Cerebellar cortex (tissue), 1 donor: ENCODE measurements around the gene GTPBP6.
"Not testable (repeated sequence)": the region's sequence is repeated elsewhere in the genome, so short reads cannot be mapped to it uniquely, and the experiment has no call there.

Source experiments
- DNase-seq: peaks from one replicate; pipeline ENCODE4 v3.0.0-alpha.2; 2015; ENCODE audit warnings: low spot score

GTPBP6 gene

DNA sequence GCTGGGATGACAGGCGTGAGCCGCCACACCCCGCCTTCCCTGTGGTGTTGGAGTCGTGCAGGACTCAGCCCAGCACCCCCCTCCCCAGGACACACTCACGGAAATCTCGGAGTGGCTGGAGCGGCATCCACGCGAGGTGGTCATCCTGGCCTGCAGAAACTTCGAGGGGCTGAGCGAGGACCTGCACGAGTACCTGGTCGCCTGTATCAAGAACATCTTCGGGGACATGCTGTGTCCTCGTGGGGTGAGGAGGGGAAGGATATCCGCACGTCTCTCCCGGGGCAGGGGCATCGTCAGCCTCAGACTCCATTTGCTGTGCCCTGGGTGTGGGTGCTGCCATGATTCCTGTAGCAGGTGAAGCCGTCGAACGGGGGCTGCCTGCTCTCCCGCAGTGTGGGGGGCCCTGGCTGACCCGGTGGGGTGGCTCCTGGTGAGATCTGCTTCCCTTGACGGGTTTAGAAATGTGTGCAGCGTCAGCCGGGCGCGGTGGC lies 27.1 kb downstream of the GTPBP6 start:
- DNase-seq = no peak

DNA sequence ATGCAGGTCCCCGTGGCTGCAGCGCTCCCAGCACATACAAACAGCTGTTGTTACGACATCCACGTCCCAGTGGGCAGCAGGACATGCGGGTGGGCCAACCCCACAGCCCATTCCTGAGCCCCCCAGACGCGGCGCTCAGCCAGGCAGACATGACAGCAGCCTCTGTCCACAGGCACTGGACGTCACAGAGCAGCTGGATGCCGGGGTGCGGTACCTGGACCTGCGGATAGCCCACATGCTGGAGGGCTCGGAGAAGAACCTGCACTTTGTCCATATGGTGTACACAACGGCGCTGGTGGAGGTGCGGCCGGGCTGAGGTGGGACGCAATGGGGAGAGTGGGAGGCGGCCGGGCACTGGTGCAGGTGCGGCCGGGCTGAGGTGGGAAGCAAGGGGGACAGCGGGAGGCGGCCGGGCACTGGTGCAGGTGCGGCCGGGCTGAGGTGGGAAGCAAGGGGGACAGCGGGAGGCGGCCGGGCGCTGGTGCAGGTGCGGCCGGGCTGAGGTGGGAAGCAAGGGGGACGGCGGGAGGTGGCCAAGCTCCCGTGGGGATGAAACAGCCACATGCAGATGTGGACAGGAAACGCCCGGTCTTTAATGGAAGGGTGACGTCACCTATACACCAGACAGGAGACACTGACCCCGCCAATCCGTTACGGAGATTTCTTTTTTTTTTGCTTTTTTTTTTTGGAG lies 28.0 kb downstream of the GTPBP6 start:
- no peak for DNase-seq

DNA sequence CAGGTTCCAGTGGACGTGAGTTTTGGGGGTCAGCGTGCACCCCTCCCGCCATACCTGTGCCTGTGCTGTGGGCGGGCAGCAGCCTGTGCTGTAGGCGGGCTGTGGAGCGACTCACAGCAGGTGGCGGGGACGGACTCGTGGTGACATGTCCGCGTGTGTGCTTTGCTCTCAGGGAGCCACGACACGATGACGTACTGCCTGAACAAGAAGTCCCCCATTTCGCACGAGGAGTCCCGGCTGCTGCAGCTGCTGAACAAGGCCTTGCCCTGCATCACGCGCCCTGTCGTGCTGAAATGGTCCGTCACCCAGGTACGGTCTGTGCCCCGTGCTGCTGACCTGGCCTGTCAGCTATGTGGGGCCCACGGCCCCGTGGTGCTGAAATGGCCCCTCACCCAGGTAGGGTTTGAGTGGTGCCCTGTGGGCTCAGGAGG lies 30.0 kb downstream of the GTPBP6 start:
- no peak for DNase-seq

DNA sequence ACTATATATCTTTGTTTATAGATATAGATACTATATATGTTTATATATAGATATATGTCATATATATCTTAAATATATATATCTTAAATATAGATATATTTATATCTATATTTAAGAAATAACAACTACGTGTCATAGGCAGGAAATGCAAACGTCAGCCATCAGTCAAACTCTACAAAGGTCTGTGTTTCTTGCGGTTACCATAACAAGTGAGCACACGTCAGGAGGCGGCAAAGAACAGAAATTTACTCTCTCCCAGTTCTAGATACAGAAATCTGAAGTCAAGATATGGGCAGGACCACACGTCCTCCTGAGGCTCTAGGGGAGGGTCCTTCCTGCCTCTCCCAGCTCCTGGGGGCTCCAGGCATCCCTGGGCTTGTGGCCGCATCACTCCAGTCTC lies 30.9 kb downstream of the GTPBP6 start:
- DNase-seq = no peak

DNA sequence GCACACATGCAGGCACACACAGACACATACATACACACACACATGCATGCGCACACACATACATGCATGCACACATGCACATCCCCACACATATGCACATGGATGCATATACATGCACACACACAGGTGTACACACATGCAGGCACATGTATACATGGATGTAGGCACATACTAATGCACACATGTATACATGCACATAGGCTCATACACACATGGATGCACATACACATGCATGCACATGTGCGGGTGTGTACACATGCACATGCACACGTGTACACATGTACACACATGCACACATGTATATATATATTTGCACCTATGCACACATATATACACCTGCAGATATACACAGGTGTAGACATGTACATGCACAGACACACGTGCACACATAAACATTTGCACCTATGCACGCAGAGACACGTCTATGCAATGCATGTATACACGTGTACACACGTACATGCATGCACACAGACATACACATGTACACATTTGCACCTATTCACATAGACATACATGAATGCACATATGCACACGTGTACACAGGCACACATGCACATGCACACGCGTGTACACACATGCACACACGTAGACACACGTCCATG lies 33.4 kb downstream of the GTPBP6 start:
- no peak for DNase-seq

DNA sequence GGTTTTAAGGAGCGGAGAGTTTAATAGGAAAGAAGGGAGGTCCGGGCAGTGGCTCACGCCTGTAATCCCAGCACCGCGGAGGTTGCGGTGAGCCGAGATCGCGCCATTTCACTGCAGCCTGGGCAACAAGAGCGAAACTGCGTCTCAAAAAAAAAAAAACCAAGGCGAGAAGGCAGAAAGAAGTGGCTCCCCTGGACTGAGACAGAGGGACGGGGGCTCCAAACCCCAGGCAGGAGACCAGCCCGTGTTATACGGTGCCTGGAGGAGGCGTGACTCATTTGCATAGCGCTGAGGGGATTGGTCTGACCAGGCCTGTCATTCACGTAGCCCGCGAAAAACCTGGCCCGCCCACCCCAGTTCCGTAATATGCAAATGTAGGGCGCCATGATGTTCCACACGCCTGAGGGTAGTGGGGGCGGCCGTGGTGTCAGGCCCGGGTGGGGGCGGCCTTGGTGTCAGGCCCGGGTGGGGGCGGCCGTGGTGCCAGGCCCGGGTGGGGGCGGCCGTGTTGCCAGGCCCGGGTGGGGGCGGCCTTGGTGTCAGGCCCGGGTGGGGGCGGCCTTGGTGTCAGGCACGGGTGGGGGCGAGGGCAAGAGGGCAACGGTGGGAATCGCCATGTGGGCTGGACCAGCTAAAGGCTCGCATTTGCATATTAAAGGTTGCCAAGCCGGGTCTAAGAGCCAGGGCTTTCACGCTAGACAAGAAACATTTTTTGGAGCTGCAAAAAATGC lies 35.3 kb downstream of the GTPBP6 start:
- DNase-seq = peak; percentile 96

DNA sequence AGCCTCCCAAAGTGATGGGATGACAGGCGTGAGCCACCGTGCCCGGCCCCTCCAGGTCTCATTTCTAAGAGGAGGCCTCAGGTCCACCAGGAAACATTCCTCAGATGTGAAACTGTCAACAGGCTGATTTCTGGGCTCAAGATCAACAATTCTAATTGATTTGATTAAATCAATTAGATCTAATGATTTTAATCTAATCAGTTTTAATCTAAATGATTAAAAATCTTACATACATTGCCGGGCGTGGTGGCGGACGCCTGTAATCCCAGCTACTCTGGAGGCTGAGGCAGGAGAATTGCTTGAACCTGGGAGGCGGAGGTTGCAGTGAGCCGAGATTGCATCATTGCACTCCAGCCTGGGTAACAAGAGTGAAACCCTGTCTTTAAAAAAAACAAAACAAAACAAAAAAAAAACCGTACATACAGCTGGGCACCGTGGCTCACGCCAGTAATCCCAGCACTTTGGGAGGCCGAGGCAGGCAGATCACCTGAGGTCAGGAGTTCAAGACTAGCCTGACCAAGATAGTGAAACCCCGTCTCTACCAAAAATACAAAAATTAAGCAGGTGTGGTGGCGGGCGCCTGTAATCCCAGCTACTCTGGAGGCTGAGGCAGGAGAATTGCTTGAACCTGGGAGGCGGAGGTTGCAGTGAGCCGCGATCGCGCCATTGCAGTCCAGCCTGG lies 36.5 kb downstream of the GTPBP6 start:
- DNase-seq = not testable (repeated sequence)

DNA sequence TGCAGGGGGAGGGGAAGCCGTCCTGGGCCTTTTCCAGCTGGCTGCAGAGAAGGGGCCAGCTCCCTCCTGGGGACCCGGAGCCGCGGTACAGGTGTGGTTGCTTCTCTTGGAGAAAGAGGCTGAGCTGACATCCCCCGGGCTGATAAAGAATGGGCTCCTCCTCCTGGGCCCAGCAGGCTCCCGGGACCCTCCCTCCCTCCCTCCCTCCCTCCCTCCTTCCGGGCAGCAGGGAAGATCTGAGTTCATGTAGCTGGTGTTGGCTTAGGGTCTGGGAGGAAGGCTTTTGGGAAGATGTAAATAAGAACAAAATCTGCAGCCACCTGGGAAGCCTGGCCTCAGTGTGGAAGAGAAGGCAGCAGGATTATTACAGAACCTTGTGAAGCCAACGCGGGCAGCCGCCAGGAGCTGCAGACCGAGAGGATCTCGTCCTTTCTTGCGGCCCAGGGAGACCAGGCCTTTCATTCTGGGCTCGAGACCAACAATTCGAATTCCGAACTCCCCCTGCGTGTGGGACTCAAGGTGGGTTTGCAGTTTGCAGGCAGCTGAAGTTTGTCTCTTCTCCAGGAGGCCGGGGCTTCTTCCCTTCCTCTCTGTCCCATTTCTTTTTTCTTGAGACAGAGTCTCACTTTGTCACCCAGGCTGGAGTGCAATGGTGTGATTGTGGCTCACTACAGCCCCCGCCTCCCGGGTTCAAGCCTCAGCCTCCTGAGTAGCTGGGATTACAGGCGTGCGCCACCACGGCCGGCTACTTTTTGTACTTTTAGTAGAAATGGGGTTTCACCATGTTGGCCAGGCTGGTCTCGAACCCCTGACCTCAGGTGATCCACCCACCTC lies 37.2 kb downstream of the GTPBP6 start, which contains the start of gene PLCXD1:
Gene PLCXD1 (plus strand): TSS at position 216 of the 834 bp plus-strand sequence. CDS start 2,807 bp downstream, outside the sequence.
- DNase-seq = peak; percentile 78

DNA sequence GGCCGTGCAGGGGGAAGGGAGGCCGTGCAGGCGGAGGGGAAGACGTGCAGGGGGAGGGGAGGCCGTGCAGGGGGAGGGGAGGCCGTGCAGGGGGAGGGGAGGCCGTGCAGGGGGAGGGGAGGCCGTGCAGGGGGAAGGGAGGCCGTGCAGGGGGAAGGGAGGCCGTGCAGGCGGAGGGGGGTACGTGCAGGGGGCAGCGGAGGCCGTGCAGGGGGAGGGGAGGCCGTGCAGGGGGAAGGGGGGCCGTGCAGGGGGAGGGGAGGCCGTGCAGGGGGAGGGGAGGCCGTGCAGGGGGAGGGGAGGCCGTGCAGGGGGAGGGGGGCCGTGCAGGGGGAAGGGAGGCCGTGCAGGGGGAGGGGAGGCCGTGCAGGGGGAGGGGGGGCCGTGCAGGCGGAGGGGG lies 37.9 kb downstream of the GTPBP6 start:
- DNase-seq = not testable (repeated sequence)

DNA sequence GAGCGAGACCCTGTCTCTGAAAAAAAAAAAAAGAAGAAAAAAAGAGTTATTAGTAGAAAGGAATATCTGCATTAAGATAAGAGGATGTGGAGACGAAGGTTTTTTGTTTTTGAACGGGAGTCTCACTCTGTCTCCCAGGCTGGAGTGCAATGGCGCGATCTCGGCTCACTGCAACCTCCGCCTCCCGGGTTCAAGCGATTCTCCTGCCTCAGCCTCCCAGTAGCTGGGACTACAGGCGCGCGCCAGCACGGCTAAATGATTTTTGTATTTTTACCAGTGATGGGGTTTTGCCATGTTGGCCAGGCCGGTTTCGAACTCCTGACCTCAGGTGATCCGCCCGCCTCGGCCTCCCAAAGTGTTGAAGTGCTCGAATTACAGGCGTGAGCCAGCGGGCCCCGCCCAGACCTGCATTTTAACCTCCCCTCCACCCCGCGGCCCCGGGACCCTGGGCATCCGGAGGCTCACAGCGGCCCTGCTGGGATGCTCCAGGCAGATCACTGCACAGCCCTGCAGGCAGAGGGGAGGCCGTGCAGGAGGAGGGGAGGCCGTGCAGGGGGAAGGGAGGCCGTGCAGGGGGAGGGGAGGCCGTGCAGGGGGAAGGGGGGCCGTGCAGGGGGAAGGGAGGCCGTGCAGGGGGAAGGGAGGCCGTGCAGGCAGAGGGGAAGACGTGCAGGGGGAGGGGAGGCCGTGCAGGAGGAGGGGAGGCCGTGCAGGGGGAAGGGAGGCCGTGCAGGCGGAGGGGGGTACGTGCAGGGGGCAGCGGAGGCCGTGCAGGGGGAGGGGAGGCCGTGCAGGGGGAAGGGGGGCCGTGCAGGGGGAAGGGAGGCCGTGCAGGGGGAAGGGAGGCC lies 38.6 kb downstream of the GTPBP6 start:
- DNase-seq = not testable (repeated sequence)

DNA sequence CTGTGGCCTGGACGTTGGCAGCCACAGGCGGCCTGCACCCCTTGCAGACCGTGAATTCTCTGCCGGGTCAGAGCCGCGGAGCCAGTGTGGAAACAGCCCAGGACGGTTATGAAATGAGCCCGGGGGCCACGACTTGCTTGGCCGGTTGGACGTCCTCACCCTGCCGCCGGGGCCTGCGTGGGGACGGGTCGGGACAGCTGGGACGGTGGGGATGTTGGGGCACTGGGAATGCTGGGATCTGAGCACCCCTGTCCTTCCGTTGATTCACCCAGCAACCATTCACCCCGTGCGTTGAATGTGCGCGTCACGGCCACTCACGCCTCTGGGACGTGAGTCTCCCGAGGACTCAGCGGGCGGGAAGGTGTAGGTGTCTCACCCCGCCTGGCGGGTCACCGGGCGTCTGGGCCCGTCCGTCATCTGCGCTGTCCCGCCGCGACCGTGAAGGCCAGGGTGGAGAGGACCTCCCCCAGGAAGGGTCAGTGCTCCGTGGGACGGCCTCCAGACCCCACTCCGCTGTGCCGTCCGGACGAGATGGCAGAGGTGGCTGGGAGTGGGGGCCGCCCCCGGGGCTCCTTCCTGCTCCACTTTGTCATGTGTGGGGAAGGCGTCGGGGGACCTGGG lies 41.9 kb downstream of the GTPBP6 start:
- DNase-seq = no peak

DNA sequence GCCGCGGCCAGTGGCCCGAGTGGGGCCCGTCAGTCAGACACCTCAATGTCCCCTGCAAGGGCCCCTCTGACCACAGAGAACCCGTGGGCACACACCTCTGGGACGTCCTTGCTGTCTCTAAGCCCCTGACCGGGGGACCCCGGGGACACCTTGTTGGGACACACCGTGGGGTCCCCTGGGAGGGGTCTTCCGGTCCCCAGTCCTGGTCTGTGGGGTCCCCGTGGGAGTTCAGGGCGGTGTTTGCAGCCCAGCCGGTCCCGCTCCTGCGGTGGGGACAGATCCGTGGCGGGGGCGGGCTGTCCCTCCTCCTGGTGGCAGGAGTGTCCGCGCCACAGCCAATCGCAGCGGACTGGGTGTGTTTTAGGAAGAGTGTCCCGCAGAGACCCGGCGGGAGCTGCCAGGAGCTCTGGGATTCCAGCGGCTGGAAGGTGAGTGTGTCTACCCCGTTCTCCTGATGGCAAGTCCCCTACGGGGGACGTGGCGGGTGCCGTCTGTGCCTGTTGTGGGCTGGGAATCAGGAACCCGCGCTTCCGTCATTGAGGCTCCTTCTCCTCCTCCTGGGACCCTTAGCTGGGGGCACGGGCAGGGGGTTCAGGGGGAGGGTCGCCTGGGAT lies 42.5 kb downstream of the GTPBP6 start:
- DNase-seq = peak; percentile 55

DNA sequence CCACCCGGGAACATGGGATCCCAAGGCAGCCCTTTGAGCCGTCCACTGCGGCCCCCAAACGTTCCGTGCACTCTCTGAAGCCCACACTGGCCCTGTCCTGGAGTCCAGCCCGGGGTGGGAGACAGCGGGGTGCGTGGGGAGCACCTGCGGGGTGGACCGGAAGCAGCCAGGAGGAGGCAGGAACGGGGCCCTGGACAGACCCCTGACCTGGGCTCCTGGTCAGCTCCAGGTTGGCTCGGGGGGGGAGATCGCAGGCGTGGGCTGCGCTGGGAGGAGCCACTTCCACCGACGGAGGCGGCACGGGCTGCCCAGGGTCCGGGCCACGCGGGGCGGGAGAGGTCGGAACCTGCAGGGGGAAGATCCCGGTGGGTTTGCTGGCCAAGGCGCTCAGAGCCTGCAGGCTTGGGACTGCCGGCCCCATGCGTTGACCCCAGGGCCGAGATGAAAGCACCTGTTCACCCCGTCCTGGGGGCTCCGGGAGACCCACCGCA lies 43.1 kb downstream of the GTPBP6 start:
- DNase-seq = no peak

DNA sequence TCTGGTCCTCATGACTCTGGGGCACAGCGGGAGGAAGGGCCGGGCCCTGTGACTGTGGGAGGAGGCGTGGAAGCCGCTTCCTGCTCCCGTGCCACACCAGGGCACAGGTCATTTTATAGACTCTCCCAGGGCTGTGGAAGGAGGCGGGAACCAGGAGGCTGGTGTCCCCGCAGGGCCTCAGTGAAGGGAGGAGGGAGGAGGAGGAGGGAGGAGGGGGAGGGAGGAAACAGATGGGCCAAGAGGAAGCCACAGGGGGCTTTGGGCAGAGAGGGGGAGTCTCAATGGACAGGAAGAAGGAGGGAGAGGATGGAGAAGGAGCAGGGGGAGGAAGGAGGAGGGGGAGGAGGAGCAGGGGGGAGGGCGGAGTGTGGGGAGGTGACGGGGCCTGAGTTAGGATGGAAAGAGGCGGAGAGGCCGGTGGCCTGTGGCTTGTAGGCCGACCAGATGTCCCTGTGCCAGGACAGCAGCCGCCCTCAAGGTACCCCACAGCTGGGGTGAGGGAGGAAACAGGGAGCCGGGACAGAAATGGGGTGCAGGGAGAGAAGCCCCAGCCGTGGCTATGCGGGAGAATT lies 43.6 kb downstream of the GTPBP6 start:
- no peak for DNase-seq

DNA sequence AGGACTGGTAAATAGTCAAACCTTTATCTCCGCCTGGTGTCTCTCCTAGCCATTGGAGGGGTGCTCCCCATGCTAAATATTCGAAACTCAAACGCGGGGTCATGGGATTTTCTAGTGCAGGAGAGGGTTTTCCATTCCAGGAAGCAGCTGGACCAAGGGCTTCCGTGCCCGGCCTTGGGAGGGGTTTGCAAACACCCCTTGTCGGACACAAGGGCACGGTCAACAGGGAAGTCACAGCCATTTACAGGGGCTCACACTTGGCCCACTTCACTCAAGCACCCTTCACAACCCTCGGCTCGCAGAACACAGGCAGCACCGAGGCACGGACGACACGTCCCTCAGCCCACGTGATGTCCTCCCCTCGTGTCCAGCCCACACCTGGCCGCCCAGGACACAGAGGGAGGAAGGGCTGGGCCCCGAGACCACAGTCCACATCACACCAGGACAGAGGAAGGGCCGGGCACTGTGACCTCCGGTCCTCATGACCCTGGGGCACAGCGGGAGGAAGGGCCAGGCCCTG lies 47.7 kb downstream of the GTPBP6 start:
- no peak for DNase-seq

DNA sequence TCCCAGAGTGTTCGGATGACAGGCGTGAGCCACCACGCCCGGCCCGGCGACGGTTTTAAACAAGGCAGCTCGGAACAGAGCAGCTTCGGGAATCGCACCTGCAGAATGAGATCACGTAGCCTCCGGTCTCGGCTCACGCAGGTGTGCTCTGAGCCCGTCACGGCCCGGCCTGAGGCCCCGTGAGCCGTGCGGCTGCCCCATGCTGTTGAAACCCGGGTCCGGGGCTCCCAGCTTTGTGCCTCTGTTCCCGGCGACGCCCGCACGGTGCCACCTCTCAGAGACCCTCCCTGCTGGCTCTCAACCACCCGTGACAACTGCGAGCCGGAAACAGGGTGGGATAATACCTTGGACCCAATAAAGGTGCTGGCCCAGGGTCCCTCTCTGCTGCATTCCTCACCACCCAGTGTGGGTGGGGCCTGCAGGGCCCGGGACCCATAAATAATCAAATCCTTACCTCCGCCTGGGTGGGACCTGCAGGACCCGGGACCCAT lies 50.8 kb downstream of the GTPBP6 start:
- no peak for DNase-seq

DNA sequence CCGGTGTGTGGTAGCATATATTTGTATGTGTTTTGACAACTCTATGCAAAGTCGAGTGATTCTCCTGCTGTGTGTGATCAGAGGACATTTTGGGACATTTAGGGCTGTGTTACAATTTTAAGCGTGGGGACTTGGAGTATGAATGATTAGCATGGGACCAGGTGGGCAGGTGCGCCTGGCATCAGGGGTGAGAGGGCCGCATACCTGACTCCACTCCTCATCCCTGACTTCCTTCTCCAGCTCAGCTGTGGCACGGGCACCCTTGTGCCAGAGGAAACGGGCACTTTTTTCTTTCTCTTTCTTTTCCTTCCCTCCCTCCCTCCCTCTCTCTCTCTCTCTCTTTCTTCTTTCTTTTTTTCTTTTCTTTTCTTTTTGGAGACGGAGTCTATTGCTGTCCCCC lies 53.1 kb downstream of the GTPBP6 start:
- no peak for DNase-seq

DNA sequence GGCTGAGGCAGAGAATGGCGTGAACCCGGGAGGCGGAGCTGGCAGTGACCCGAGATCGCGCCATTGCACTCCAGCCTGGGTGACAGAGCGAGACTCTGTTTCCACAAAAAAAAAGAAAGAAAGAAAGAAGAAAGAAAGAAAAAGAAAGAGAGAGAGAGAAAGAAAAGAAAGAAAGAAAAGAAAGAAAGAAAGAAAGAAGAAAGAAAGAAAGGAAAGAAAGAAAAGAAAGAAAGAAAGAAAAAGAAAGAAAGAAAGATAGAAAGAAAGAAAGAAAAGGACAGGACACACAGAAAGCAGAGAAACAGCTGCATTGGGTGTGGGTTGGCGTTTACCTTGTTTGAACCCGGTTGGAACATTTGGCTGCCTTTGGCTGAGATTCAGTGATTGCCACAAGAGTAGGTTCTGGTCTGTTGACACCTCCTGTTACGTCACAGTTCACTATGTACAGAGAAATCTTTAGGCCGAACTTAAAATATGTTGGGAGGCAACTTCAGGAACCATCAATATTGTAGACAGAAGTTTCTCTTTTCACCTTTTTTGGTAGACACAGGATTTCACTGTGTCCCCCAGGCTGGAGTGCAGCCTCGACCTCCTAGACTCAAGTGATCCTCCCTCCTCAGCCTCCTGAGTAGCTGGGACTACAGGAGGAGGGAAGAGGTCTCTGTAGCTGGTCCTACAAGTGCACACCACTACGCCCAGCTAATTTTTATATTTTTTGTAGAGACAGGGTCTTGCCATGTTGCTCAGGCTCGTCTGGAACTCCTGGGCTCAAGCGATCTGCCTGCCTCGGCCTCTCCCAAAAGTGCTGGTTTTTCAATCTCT lies 53.8 kb downstream of the GTPBP6 start:
- no peak for DNase-seq
